ENCODE results near the gene NRSN1. TPM values are rescaled to one million over a fixed set of nuclear protein-coding genes. Genes with fewer than 3 reads are reported as not detected.

The NRSN1 gene
- total RNA-seq, 1 donor from 2014 or later, result not detected

DNA sequence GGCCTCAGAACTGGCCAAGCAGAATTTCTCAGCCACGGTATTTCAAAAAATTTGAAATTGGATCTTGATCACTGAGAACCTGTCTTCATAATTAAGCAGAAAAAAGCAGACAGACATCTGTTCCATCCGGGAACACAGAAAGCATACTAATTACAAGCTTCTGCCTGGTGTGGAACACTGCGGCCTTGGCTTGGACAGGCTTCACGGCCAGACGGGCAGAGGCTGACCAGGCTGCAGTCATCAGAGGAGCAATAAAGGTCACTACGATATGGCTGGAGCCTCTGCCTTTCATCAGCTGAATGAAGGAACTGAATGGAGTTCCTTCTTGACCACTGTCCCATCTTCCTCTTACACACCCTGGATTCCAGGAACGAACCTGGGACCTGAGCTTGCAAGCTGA, 3.9 kb upstream of the NRSN1 start:
- no peaks in the 10 kb centered on the region for H3K36me3 ChIP-seq
- no peaks in the 10 kb centered on the region for H3K4me1 ChIP-seq
- H3K27ac ChIP-seq, result no peak overlapping the region
- no peaks in the 10 kb centered on the region for H3K9me3 ChIP-seq
- ATAC-seq (no peak), DNase-seq (no peak)
- peaks cover 23% of the 10 kb centered on the region for H3K27me3 ChIP-seq
- TF ChIP-seq, protein P1, sequence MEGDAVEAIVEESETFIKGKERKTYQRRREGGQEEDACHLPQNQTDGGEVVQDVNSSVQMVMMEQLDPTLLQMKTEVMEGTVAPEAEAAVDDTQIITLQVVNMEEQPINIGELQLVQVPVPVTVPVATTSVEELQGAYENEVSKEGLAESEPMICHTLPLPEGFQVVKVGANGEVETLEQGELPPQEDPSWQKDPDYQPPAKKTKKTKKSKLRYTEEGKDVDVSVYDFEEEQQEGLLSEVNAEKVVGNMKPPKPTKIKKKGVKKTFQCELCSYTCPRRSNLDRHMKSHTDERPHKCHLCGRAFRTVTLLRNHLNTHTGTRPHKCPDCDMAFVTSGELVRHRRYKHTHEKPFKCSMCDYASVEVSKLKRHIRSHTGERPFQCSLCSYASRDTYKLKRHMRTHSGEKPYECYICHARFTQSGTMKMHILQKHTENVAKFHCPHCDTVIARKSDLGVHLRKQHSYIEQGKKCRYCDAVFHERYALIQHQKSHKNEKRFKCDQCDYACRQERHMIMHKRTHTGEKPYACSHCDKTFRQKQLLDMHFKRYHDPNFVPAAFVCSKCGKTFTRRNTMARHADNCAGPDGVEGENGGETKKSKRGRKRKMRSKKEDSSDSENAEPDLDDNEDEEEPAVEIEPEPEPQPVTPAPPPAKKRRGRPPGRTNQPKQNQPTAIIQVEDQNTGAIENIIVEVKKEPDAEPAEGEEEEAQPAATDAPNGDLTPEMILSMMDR (IDR thresholded peaks at IDR 0.05), result no peak
- H3K4me3 ChIP-seq, result no peak overlapping the region
- intact Hi-C loops (cut with DNase I), result no loop called here

DNA sequence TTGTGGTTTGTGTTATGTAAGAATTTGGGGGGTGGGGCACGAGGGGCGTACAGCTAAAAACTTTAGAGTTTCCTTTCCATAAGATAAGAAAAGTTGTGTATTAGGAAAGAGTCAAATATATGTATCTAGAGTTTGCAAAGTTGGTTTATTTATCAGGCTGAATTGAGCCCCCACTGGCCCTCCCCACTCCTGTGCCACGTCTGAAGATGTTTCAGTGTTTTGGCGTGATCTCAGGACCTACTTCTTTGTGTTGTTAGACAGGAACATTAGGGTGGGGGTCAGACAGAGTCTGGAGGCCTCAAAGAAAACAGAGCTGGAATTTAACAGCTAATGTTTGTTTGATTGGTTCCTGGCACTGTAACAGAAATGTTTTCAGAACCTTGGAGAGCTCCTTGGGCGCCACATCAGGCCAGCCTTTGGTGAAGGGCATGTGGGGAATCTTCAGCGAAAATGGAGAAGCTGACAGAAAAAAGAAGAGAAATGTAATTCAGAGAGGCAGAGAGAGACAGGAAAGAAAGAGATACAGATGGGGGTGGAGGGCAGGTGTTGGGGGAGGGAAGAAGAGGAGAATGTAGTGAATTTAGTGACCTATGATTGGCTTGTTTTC, 674 bp downstream of the NRSN1 start:
- DNase-seq (no peak), ATAC-seq (peak; percentile 68)
- no peak overlapping the region for H3K4me3 ChIP-seq
- TF ChIP-seq, protein P1 (IDR thresholded peaks at IDR 0.05), result no peak
- H3K27me3 ChIP-seq, result peaks cover 23% of the 10 kb centered on the region
- H3K4me1 ChIP-seq, result no peaks in the 10 kb centered on the region
- H3K36me3 ChIP-seq, result no peaks in the 10 kb centered on the region
- no peaks in the 10 kb centered on the region for H3K9me3 ChIP-seq
- intact Hi-C loops (cut with DNase I), result no loop called here
- no peak overlapping the region for H3K27ac ChIP-seq

DNA sequence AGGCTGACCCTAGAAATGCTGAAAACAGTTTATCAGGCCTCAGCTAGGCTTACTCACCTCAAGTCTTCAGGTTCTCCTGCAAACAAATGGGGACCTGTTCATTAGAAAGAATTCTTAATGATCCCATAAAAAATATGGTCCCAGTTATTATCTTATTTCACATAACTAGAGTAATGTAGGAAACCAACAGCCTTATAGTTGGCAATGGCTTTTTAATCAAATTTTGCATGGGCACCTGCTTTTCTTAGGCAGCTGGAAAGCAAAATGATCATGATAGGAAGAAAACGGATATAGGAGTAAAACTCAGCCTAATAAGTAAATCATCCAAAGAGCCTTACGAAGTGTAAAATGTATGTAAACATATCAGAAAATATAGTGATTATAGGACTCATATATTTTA, 1.3 kb downstream of the NRSN1 start:
- Histone ChIP-seq H3K27ac (no peak overlapping the region), H3K9me3 (no peaks in the 10 kb centered on the region), H3K4me1 (no peaks in the 10 kb centered on the region), H3K4me3 (no peak overlapping the region), H3K36me3 (no peaks in the 10 kb centered on the region), H3K27me3 (peaks cover 23% of the 10 kb centered on the region)
- DNase-seq, result no peak
- TF ChIP-seq, protein P1 (IDR thresholded peaks at IDR 0.05), result no peak
- intact Hi-C loops (cut with DNase I), result no loop called here
- no peak for ATAC-seq

DNA sequence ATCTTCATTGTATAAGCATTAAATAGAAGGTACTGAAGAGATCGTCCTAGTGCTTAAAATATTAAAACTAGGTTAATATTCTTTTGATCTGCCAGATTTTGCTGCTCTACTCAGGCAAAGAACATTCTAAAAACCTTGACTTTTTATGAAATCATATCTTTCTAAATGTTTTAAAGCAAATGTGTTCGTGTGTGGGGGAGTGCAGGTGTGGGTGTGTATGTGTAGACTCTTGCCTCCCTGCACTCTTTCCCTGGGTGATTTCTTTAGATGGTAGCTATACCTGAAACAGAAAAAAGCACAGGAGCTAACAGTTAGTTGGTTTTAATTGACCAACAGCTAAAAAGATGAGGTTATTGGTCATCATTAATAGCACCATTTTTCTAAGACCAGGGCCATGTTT, 5.7 kb downstream of the NRSN1 start:
- Histone ChIP-seq H3K4me1 (no peaks in the 10 kb centered on the region), H3K4me3 (no peak overlapping the region), H3K27ac (no peak overlapping the region), H3K9me3 (no peaks in the 10 kb centered on the region), H3K36me3 (no peaks in the 10 kb centered on the region), H3K27me3 (no peaks in the 10 kb centered on the region)
- ATAC-seq, result no peak
- no peak for DNase-seq
- intact Hi-C loops (cut with DNase I), result no loop called here
- TF ChIP-seq, protein P1 (IDR thresholded peaks at IDR 0.05), result no peak

DNA sequence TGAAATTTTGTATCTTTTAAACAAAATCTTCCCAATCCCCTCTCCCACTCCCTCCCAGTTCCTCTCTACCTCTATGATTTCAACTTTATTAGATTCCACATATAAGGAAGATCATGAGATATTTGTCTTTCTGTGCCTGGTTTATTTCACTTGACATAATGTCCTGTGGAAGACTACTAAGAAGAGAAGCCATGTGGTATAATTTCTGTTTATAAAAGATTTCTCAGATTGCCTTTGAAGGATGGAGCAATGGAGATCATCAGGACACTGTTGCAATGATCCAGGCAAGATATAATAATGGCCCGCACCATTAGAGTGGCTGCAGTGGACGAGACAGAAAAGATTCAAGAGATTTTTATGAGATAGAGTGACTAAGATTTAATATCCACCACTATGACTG, 13.1 kb downstream of the NRSN1 start:
- no peaks in the 10 kb centered on the region for H3K9me3 ChIP-seq
- intact Hi-C loops (cut with DNase I), result no loop called here
- no peak for DNase-seq
- H3K4me1 ChIP-seq, result no peaks in the 10 kb centered on the region
- H3K27me3 ChIP-seq, result no peaks in the 10 kb centered on the region
- no peak overlapping the region for H3K4me3 ChIP-seq
- TF ChIP-seq, protein P1 (IDR thresholded peaks at IDR 0.05), result no peak
- no peaks in the 10 kb centered on the region for H3K36me3 ChIP-seq
- no peak for ATAC-seq
- H3K27ac ChIP-seq, result no peak overlapping the region

DNA sequence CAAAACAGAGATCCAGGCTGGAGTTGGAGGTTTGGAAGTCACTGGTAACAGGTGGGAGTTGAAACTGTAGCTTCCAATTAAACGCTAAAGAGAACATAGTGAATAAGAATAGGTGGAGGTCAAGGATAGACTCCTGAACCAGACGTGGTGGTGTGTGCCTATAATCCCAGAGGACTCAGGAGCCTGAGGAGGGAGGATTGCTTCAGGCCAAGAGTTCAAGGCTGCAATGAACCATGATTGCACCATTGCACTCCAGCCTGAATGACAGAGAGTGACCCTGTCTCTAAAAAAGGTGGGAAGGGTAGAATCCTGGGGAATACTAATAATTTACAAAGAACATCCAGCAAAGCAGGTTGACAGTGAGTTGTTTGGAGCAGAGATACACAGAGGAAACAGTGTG, 13.6 kb downstream of the NRSN1 start:
- TF ChIP-seq, protein P1 (IDR thresholded peaks at IDR 0.05), result no peak
- no peaks in the 10 kb centered on the region for H3K27me3 ChIP-seq
- ATAC-seq, result no peak
- no peaks in the 10 kb centered on the region for H3K4me1 ChIP-seq
- no peak for DNase-seq
- H3K36me3 ChIP-seq, result no peaks in the 10 kb centered on the region
- intact Hi-C loops (cut with DNase I), result no loop called here
- no peaks in the 10 kb centered on the region for H3K9me3 ChIP-seq
- H3K27ac ChIP-seq, result no peak overlapping the region
- no peak overlapping the region for H3K4me3 ChIP-seq
